PC-3 (cell line): ENCODE data around the gene ZMYM2.

ENCODE experiments used
- CTCF ChIP-seq: fragments of 300-600 bp; sonication (generic); conservative IDR thresholded peaks from 2 replicates; pipeline ENCODE4 v1.5.1; 2017; ENCODE audit warnings: antibody characterized with exemption, low read depth, mild to moderate bottlenecking, low read length
- EZH2 ChIP-seq: fragments of 300-600 bp; sonication (generic); IDR thresholded peaks from one replicate; pipeline ENCODE4 v1.6.1; 2017; ENCODE audit warnings: antibody characterized with exemption, mild to moderate bottlenecking, low read length; ENCODE audit not compliant: unreplicated experiment
- EZH2phosphoT487 ChIP-seq: fragments of 300-600 bp; sonication (generic); IDR thresholded peaks from 2 replicates; pipeline ENCODE4 v1.6.1; 2018; ENCODE audit warnings: mild to moderate bottlenecking, antibody characterized with exemption, low read length, borderline replicate concordance

GRCh38 chr13:20130652-20131051, 172.1 kb downstream of the ZMYM2 start:
- TF ChIP-seq CTCF (no peak), EZH2phosphoT487 (no peak), EZH2 (no peak)
